DND-41 (cell line): ENCODE measurements around the gene THSD7B.

Experiments used
- ATAC-seq: fragments of 200-7000 bp; cut with Tn5 transposase; 3 replicates; pipeline ENCODE4 v1.9.1; 2021; ENCODE audit warnings: low read depth; ENCODE audit not compliant: insufficient read depth
- DNase-seq: peaks from one replicate; pipeline ENCODE4 v3.0.0-alpha.2; 2020
- H2AFZ ChIP-seq: 2 replicates; pipeline ENCODE4 v1.6.0; 2012; ENCODE audit warnings: low read depth, low read length
- H3K27ac ChIP-seq: 2 replicates; pipeline ENCODE4 v1.5.1; 2012; ENCODE audit warnings: low read length, inconsistent platforms
- H3K27me3 ChIP-seq: fragments of 200-600 bp; sonication (generic); 2 replicates; pipeline ENCODE4 v1.6.0; 2012; ENCODE audit warnings: low read length, mild to moderate bottlenecking, inconsistent platforms; ENCODE audit not compliant: insufficient read depth, poor library complexity
- H3K36me3 ChIP-seq: 2 replicates; pipeline ENCODE4 v1.5.1; 2012; ENCODE audit warnings: low read length, inconsistent platforms; ENCODE audit not compliant: insufficient read depth
- H3K4me1 ChIP-seq: 2 replicates; pipeline ENCODE4 v1.5.1; 2012; ENCODE audit warnings: mild to moderate bottlenecking, low read length; ENCODE audit not compliant: insufficient read depth
- H3K4me2 ChIP-seq: 2 replicates; pipeline ENCODE4 v1.6.0; 2012; ENCODE audit warnings: mild to moderate bottlenecking, moderate library complexity, low read length, inconsistent platforms; ENCODE audit not compliant: insufficient read depth
- H3K4me3 ChIP-seq, 2 experiments: fragments of 200-600 bp in 1 of 2; shearing (Covaris generic) in 1 of 2; 2 replicates each; pipeline ENCODE4 v1.5.1; 2012 to 2016; ENCODE audit warnings: inconsistent platforms in 2 of 2, low read length in 2 of 2, mild to moderate bottlenecking in 2 of 2, low read depth in 1 of 2, moderate library complexity in 1 of 2
- H3K79me2 ChIP-seq: 2 replicates; pipeline ENCODE4 v1.6.0; 2012; ENCODE audit warnings: low read length, inconsistent platforms; ENCODE audit not compliant: insufficient read depth
- H3K9ac ChIP-seq: 2 replicates; pipeline ENCODE4 v1.6.0; 2012; ENCODE audit warnings: low read depth, mild to moderate bottlenecking, inconsistent platforms, low read length, moderate library complexity
- H3K9me3 ChIP-seq: 2 replicates; pipeline ENCODE4 v1.5.1; 2012; ENCODE audit warnings: low read length, moderate library complexity, mild to moderate bottlenecking, inconsistent platforms; ENCODE audit not compliant: insufficient read depth, severe bottlenecking
- H4K20me1 ChIP-seq: 2 replicates; pipeline ENCODE4 v1.6.0; 2012; ENCODE audit warnings: low read length; ENCODE audit not compliant: insufficient read depth
- EZH2 ChIP-seq: IDR thresholded peaks from 3 replicates; pipeline ENCODE4 v1.6.1; 2012; ENCODE audit warnings: borderline replicate concordance, low read depth, mild to moderate bottlenecking, moderate library complexity, low read length, inconsistent platforms; ENCODE audit not compliant: severe bottlenecking
- TF ChIP-seq, protein P1 (sequence below): IDR thresholded peaks from 2 replicates; pipeline ENCODE4 v1.5.1; 2012; ENCODE audit warnings: borderline replicate concordance, low read length, moderate library complexity, mild to moderate bottlenecking; ENCODE audit not compliant: poor library complexity, severe bottlenecking; ENCODE audit errors: extremely low read depth

THSD7B gene

GRCh38 chr2:137454886-137455285 lies 689.5 kb downstream of the THSD7B start:
- H3K4me3 ChIP-seq, result no peak overlapping the region
- no peak overlapping the region for H3K27ac ChIP-seq
- no peak for TF ChIP-seq EZH2
- TF ChIP-seq, protein P1, sequence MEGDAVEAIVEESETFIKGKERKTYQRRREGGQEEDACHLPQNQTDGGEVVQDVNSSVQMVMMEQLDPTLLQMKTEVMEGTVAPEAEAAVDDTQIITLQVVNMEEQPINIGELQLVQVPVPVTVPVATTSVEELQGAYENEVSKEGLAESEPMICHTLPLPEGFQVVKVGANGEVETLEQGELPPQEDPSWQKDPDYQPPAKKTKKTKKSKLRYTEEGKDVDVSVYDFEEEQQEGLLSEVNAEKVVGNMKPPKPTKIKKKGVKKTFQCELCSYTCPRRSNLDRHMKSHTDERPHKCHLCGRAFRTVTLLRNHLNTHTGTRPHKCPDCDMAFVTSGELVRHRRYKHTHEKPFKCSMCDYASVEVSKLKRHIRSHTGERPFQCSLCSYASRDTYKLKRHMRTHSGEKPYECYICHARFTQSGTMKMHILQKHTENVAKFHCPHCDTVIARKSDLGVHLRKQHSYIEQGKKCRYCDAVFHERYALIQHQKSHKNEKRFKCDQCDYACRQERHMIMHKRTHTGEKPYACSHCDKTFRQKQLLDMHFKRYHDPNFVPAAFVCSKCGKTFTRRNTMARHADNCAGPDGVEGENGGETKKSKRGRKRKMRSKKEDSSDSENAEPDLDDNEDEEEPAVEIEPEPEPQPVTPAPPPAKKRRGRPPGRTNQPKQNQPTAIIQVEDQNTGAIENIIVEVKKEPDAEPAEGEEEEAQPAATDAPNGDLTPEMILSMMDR, result no peak
- H3K36me3 ChIP-seq, result no peaks in the 10 kb centered on the region
- H4K20me1 ChIP-seq, result no peaks in the 10 kb centered on the region
- DNase-seq, result no peak
- no peak for ATAC-seq
- H3K79me2 ChIP-seq, result no peaks in the 10 kb centered on the region
- no peaks in the 10 kb centered on the region for H3K9me3 ChIP-seq
- no peaks in the 10 kb centered on the region for H3K4me1 ChIP-seq
- no peaks in the 10 kb centered on the region for H3K27me3 ChIP-seq
- H3K9ac ChIP-seq, result no peak overlapping the region
- H3K4me2 ChIP-seq, result no peak overlapping the region
- no peak overlapping the region for H2AFZ ChIP-seq

- Histone ChIP-seq H3K36me3 (no peaks in the 10 kb centered on the region), H3K4me2 (no peak overlapping the region), H3K4me1 (no peaks in the 10 kb centered on the region)
Observed at GRCh38 chr2:137467246-137467862, 702.0 kb downstream of the THSD7B start.

GRCh38 chr2:137493261-137493660 lies 727.9 kb downstream of the THSD7B start:
- ATAC-seq, result no peak

More at GRCh38 chr2:137467246-137467862, 702.0 kb downstream of the THSD7B start:
- Histone ChIP-seq H3K79me2 (no peaks in the 10 kb centered on the region), H3K27ac (no peak overlapping the region), H3K9ac (no peak overlapping the region), H3K27me3 (no peaks in the 10 kb centered on the region), H3K4me3 (no peak overlapping the region), H3K9me3 (no peaks in the 10 kb centered on the region), H2AFZ (no peak overlapping the region), H4K20me1 (no peaks in the 10 kb centered on the region)
- TF ChIP-seq, protein P1, result peak; percentile 74
- no peak for TF ChIP-seq EZH2
- DNase-seq, result peak; percentile 31
- ATAC-seq, result peak; percentile 66; the same call in 2 of the 3 replicates

More at GRCh38 chr2:137493261-137493660, 727.9 kb downstream of the THSD7B start:
- Histone ChIP-seq H3K9me3 (no peaks in the 10 kb centered on the region), H3K4me1 (no peaks in the 10 kb centered on the region), H3K36me3 (no peaks in the 10 kb centered on the region), H4K20me1 (no peaks in the 10 kb centered on the region), H2AFZ (no peak overlapping the region), H3K4me2 (no peak overlapping the region), H3K79me2 (no peaks in the 10 kb centered on the region), H3K4me3 (no peak overlapping the region), H3K9ac (no peak overlapping the region), H3K27me3 (no peaks in the 10 kb centered on the region), H3K27ac (no peak overlapping the region)
- no peak for DNase-seq
- TF ChIP-seq EZH2, result no peak
- TF ChIP-seq, protein P1, result no peak
